GM23338 (cell line): ENCODE data around the gene TCP11L2. TPM values are rescaled to one million over a fixed set of nuclear protein-coding genes. Genes with fewer than 3 reads are reported as not detected.

Source experiments
- ATAC-seq: fragments of 200-7000 bp; cut with Tn5 transposase; 3 replicates; pipeline ENCODE4 v1.9.1; 2020
- DNase-seq: peaks from one replicate; pipeline ENCODE4 v3.0.0-alpha.2; 2015; ENCODE audit warnings: low spot score
- H2AFZ ChIP-seq: fragments of 200-600 bp; sonication (generic); 2 replicates; pipeline ENCODE4 v1.8.0; 2016; ENCODE audit warnings: antibody characterized with exemption, mild to moderate bottlenecking, moderate library complexity
- H3F3A ChIP-seq: fragments of 200-600 bp; sonication (generic); replicated peaks from 2 replicates; pipeline ENCODE4 v1.8.0; 2017; ENCODE audit warnings: antibody characterized with exemption, mixed run types, low read depth
- H3K27ac ChIP-seq: fragments of 200-600 bp; sonication (generic); 2 replicates; pipeline ENCODE4 v1.6.1; 2016; ENCODE audit warnings: low read depth
- H3K27me3 ChIP-seq: fragments of 200-600 bp; sonication (generic); 2 replicates; pipeline ENCODE4 v1.8.0; 2016; ENCODE audit warnings: mild to moderate bottlenecking, mixed run types, moderate library complexity; ENCODE audit not compliant: insufficient read depth
- H3K36me3 ChIP-seq: fragments of 200-600 bp; sonication (generic); 2 replicates; pipeline ENCODE4 v1.8.0; 2016; ENCODE audit warnings: mild to moderate bottlenecking; ENCODE audit not compliant: insufficient read depth
- H3K4me1 ChIP-seq: fragments of 200-600 bp; sonication (generic); 2 replicates; pipeline ENCODE4 v1.8.0; 2016; ENCODE audit warnings: mild to moderate bottlenecking, moderate library complexity; ENCODE audit not compliant: insufficient read depth
- H3K4me2 ChIP-seq: fragments of 200-600 bp; sonication (generic); 2 replicates; pipeline ENCODE4 v1.7.1; 2017; ENCODE audit warnings: mixed run types
- H3K4me3 ChIP-seq: fragments of 200-600 bp; sonication (generic); 2 replicates; pipeline ENCODE4 v1.6.1; 2016; ENCODE audit warnings: mixed run types
- H3K79me2 ChIP-seq: fragments of 200-600 bp; sonication (generic); replicated peaks from 2 replicates; pipeline ENCODE4 v1.8.0; 2017; ENCODE audit warnings: mild to moderate bottlenecking; ENCODE audit not compliant: insufficient read depth
- H3K9me2 ChIP-seq: fragments of 200-600 bp; sonication (generic); 2 replicates; pipeline ENCODE4 v1.8.0; 2017; ENCODE audit not compliant: insufficient read depth
- H4K20me1 ChIP-seq: fragments of 200-600 bp; sonication (generic); replicated peaks from 2 replicates; pipeline ENCODE4 v1.8.0; 2017; ENCODE audit warnings: mild to moderate bottlenecking; ENCODE audit not compliant: insufficient read depth
- H3K27ac Mint-ChIP-seq: 2 replicates; pipeline ENCODE4 v1.8.0; 2020; ENCODE audit warnings: inconsistent platforms, mild to moderate bottlenecking, moderate library complexity, mixed read lengths
- H3K27me3 Mint-ChIP-seq: 3 replicates; pipeline ENCODE4 v1.8.0; 2022; ENCODE audit warnings: low read depth, mild to moderate bottlenecking, moderate library complexity, mixed read lengths, inconsistent platforms; ENCODE audit not compliant: insufficient read depth, poor library complexity
- H3K36me3 Mint-ChIP-seq: 3 replicates; pipeline ENCODE4 v1.8.0; 2021; ENCODE audit warnings: low read depth, mild to moderate bottlenecking, inconsistent platforms, moderate library complexity, mixed read lengths
- H3K4me1 Mint-ChIP-seq: 3 replicates; pipeline ENCODE4 v1.8.0; 2020; ENCODE audit warnings: mild to moderate bottlenecking, inconsistent platforms, mixed read lengths
- H3K4me3 Mint-ChIP-seq: 3 replicates; pipeline ENCODE4 v1.8.0; 2021; ENCODE audit warnings: moderate library complexity, mild to moderate bottlenecking, inconsistent platforms, mixed read lengths
- H3K9me3 Mint-ChIP-seq: 3 replicates; pipeline ENCODE4 v1.8.0; 2020; ENCODE audit warnings: moderate library complexity, mild to moderate bottlenecking, inconsistent platforms, mixed read lengths
- EZH2 ChIP-seq: fragments of 200-600 bp; sonication (generic); IDR thresholded peaks from one replicate; pipeline ENCODE4 v1.8.0; 2017; ENCODE audit warnings: antibody characterized with exemption, mild to moderate bottlenecking, low read depth; ENCODE audit not compliant: unreplicated experiment
- JUNB ChIP-seq: IDR thresholded peaks from one replicate; pipeline ENCODE4 v1.6.1; 2016; ENCODE audit warnings: antibody characterized with exemption; ENCODE audit not compliant: unreplicated experiment
- NANOG ChIP-seq: IDR thresholded peaks from 2 replicates; pipeline ENCODE4 v1.6.1; 2016; ENCODE audit warnings: antibody characterized with exemption, borderline replicate concordance
- STAT1 ChIP-seq: IDR thresholded peaks from one replicate; pipeline ENCODE4 v1.6.1; 2016; ENCODE audit warnings: antibody characterized with exemption; ENCODE audit not compliant: unreplicated experiment
- ZNF331 ChIP-seq: fragments of 250-450 bp; sonication (Bioruptor Pico); IDR thresholded peaks from 2 replicates; pipeline ENCODE4 v1.5.0; 2020; ENCODE audit warnings: low read depth, mild to moderate bottlenecking, moderate library complexity
- polyA plus RNA-seq: library from polyadenylated mRNA; unstranded; fragments of >200 nt; fragmentation: Nextera tagmentation; extraction: Ambion mirVana; gene quantifications from 2 replicates; pipeline ENCODE4 v1.2.1, GENCODE V29; 2016
- total RNA-seq: library from RNA; depleted of rRNA; stranded (reverse); fragments of >200 nt; shearing (Covaris generic); gene quantifications from 2 replicates; pipeline ENCODE4 v1.2.3, GENCODE V29; 2014
- TF ChIP-seq, protein P1 (sequence below): fragments of 250-450 bp; sonication (Bioruptor Pico); IDR thresholded peaks from 2 replicates; pipeline ENCODE4 v1.5.0; 2020; ENCODE audit warnings: mild to moderate bottlenecking, moderate library complexity
- TF ChIP-seq, protein P2 (sequence below): IDR thresholded peaks from one replicate; pipeline ENCODE4 v1.6.1; 2018; ENCODE audit warnings: antibody characterized with exemption; ENCODE audit not compliant: unreplicated experiment

Gene TCP11L2
- total and polyA plus RNA-seq, 2 experiments from 2014 or later, result 1.4 to 4.4 TPM

DNA sequence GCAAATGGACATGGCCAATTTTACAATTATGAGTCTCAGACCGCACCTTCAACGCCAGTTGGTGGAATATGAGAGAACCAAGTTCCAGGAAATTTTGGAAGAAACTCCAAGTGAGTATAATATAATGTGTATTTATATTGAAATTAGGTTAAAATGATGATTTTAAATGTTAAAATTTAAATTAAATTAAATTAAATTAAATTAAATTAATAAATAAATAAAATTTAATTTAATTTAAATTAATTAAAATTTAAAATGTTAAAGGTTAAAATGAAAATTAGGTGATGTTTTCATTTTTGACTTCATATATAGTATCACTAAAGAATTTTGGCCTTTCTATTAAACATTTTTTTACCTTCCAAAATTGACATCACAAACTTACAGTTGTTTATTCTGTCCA, 21.0 kb downstream of the TCP11L2 start (continued):
- TF ChIP-seq ZNF331 (CRISPR knock-in tag) (no peak), EZH2 (no peak), NANOG (no peak), STAT1 (no peak)
- TF ChIP-seq, protein P1, sequence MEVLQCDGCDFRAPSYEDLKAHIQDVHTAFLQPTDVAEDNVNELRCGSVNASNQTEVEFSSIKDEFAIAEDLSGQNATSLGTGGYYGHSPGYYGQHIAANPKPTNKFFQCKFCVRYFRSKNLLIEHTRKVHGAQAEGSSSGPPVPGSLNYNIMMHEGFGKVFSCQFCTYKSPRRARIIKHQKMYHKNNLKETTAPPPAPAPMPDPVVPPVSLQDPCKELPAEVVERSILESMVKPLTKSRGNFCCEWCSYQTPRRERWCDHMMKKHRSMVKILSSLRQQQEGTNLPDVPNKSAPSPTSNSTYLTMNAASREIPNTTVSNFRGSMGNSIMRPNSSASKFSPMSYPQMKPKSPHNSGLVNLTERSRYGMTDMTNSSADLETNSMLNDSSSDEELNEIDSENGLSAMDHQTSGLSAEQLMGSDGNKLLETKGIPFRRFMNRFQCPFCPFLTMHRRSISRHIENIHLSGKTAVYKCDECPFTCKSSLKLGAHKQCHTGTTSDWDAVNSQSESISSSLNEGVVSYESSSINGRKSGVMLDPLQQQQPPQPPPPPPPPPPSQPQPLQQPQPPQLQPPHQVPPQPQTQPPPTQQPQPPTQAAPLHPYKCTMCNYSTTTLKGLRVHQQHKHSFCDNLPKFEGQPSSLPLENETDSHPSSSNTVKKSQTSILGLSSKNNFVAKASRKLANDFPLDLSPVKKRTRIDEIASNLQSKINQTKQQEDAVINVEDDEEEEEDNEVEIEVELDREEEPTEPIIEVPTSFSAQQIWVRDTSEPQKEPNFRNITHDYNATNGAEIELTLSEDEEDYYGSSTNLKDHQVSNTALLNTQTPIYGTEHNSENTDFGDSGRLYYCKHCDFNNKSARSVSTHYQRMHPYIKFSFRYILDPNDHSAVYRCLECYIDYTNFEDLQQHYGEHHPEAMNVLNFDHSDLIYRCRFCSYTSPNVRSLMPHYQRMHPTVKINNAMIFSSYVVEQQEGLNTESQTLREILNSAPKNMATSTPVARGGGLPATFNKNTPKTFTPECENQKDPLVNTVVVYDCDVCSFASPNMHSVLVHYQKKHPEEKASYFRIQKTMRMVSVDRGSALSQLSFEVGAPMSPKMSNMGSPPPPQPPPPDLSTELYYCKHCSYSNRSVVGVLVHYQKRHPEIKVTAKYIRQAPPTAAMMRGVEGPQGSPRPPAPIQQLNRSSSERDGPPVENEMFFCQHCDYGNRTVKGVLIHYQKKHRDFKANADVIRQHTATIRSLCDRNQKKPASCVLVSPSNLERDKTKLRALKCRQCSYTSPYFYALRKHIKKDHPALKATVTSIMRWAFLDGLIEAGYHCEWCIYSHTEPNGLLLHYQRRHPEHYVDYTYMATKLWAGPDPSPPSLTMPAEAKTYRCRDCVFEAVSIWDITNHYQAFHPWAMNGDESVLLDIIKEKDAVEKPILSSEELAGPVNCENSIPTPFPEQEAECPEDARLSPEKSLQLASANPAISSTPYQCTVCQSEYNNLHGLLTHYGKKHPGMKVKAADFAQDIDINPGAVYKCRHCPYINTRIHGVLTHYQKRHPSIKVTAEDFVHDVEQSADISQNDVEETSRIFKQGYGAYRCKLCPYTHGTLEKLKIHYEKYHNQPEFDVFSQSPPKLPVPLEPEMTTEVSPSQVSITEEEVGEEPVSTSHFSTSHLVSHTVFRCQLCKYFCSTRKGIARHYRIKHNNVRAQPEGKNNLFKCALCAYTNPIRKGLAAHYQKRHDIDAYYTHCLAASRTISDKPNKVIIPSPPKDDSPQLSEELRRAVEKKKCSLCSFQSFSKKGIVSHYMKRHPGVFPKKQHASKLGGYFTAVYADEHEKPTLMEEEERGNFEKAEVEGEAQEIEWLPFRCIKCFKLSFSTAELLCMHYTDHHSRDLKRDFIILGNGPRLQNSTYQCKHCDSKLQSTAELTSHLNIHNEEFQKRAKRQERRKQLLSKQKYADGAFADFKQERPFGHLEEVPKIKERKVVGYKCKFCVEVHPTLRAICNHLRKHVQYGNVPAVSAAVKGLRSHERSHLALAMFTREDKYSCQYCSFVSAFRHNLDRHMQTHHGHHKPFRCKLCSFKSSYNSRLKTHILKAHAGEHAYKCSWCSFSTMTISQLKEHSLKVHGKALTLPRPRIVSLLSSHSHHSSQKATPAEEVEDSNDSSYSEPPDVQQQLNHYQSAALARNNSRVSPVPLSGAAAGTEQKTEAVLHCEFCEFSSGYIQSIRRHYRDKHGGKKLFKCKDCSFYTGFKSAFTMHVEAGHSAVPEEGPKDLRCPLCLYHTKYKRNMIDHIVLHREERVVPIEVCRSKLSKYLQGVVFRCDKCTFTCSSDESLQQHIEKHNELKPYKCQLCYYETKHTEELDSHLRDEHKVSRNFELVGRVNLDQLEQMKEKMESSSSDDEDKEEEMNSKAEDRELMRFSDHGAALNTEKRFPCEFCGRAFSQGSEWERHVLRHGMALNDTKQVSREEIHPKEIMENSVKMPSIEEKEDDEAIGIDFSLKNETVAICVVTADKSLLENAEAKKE (CRISPR knock-in tag), result no peak

DNA sequence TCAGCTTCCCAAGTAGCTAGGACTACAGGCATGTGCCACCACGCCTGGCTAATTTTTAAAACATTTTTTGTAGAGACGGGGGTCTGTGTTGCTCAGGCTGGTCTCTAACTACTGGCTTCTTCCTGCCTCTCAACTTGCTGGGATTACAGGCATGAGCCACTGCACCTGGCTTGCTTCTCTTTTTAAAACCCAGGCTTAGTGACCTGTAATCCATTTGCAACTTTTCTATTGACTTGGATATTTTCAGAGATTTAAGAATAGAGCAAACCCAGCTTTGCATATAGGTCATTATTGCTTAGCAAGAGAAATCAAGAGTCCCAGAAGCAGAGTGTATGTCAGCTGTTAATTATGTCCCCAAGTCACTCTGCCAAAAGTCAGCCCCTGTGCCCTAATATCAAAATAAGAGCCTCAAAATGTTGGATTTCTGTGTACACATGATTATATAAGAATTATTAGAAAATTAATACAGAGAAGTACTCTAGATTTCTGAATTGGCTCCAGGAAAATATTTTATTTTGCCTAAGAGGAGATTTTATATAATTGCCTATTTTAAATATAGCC, 24.9 kb downstream of the TCP11L2 start:
- Histone ChIP-seq H3K36me3 (no peaks in the 10 kb centered on the region), H3F3A (no peaks in the 10 kb centered on the region), H3K27me3 (no peaks in the 10 kb centered on the region; the same call in 1 of the 2 replicates), H3K4me2 (no peak overlapping the region), H3K4me3 (no peak overlapping the region), H2AFZ (no peak overlapping the region), H3K4me1 (peaks cover 17% of the 10 kb centered on the region), H3K9me2 (no peaks in the 10 kb centered on the region), H3K79me2 (no peaks in the 10 kb centered on the region), H3K27ac (no peak overlapping the region), H4K20me1 (no peaks in the 10 kb centered on the region)
- Mint-ChIP-seq H3K36me3 (no peaks in the 10 kb centered on the region; the same call in 2 of the 3 replicates), H3K27me3 (peaks cover 21% of the 10 kb centered on the region), H3K4me1 (peaks cover 39% of the 10 kb centered on the region), H3K4me3 (no peak overlapping the region), H3K9me3 (no peaks in the 10 kb centered on the region; the same call in 2 of the 3 replicates), H3K27ac (no peak overlapping the region)
- no peak for ATAC-seq
- no peak for DNase-seq
- TF ChIP-seq JUNB (no peak), ZNF331 (CRISPR knock-in tag) (no peak), NANOG (no peak)
- TF ChIP-seq, protein P2, sequence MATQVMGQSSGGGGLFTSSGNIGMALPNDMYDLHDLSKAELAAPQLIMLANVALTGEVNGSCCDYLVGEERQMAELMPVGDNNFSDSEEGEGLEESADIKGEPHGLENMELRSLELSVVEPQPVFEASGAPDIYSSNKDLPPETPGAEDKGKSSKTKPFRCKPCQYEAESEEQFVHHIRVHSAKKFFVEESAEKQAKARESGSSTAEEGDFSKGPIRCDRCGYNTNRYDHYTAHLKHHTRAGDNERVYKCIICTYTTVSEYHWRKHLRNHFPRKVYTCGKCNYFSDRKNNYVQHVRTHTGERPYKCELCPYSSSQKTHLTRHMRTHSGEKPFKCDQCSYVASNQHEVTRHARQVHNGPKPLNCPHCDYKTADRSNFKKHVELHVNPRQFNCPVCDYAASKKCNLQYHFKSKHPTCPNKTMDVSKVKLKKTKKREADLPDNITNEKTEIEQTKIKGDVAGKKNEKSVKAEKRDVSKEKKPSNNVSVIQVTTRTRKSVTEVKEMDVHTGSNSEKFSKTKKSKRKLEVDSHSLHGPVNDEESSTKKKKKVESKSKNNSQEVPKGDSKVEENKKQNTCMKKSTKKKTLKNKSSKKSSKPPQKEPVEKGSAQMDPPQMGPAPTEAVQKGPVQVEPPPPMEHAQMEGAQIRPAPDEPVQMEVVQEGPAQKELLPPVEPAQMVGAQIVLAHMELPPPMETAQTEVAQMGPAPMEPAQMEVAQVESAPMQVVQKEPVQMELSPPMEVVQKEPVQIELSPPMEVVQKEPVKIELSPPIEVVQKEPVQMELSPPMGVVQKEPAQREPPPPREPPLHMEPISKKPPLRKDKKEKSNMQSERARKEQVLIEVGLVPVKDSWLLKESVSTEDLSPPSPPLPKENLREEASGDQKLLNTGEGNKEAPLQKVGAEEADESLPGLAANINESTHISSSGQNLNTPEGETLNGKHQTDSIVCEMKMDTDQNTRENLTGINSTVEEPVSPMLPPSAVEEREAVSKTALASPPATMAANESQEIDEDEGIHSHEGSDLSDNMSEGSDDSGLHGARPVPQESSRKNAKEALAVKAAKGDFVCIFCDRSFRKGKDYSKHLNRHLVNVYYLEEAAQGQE, result no peak
